Adrenal gland (tissue), 12 donors: ENCODE data around the gene CRACR2A. TPM values are rescaled to one million over a fixed set of nuclear protein-coding genes. Genes with fewer than 3 reads are reported as not detected.

Source experiments
- DNase-seq, 7 donors: peaks; one replicate each; pipeline ENCODE4 v3.0.0-alpha.2; 2019 to 2020
- H3K27ac ChIP-seq, 5 donors: fragments of 200-600 bp; sonication (generic) in 4 of 5; 1 replicate in 3 of 5; 2 replicates in 2 of 5; pipeline versions ENCODE4 v1.5.1 to v1.8.0; 2016 to 2020; ENCODE audit warnings: mild to moderate bottlenecking in 1 of 5
- H3K27me3 ChIP-seq: fragments of 200-600 bp; 2 replicates; pipeline ENCODE4 v1.8.0; 2021
- H3K36me3 ChIP-seq, 2 donors: fragments of 200-600 bp; replicated peaks in 1 of 2; 1 replicate in 1 of 2; 2 replicates in 1 of 2; pipeline versions ENCODE4 v1.5.1 to v1.8.0; 2018 to 2022
- H3K4me1 ChIP-seq, 2 donors: fragments of 200-600 bp; replicated peaks in 1 of 2; 1 replicate in 1 of 2; 2 replicates in 1 of 2; pipeline versions ENCODE4 v1.5.1 to v1.8.0; 2018 to 2021
- H3K4me3 ChIP-seq, 4 donors: fragments of 200-600 bp; sonication (generic) in 3 of 4; one replicate each; pipeline ENCODE4 v1.5.1; 2016 to 2018
- H3K9me3 ChIP-seq, 3 donors: fragments of 200-600 bp; sonication (generic) in 1 of 3; replicated peaks in 1 of 3; 1 replicate in 2 of 3; 2 replicates in 1 of 3; pipeline versions ENCODE4 v1.5.1 to v1.8.0; 2016 to 2021
- CTCF ChIP-seq, 6 experiments: fragments of 450-650 bp in 4 of 6; fragments of 200-600 bp in 2 of 6; sonication (generic) in 1 of 6; IDR thresholded peaks; 1 replicate in 5 of 6; 2 replicates in 1 of 6; pipeline versions ENCODE4 v1.5.1 to v1.8.0; 2016 to 2021; ENCODE audit warnings: antibody characterized with exemption in 6 of 6, mild to moderate bottlenecking in 2 of 6, moderate library complexity in 1 of 6
- POLR2A ChIP-seq, 2 donors: fragments of 450-650 bp; IDR thresholded peaks; one replicate each; pipeline ENCODE4 v1.6.1; 2017; ENCODE audit warnings: antibody characterized with exemption in 2 of 2, mild to moderate bottlenecking in 2 of 2, moderate library complexity in 1 of 2
- WGBS, 4 donors: extraction: QIAGEN DNeasy Blood & Tissue Kit in 2 of 4; methylation state at CpG; one replicate each; pipeline versions ENCODE4 v1.1.5 to v1.1.7; 2013 to 2017; 5-methylcytosine and 5-hydroxymethylcytosine counted together
- intact Hi-C, 2 donors: fragments of 100-400 bp; cut with DNase I; formaldehyde crosslinking; loops; one replicate each; pipeline versions ENCODE4 v1.14.1 to v1.15.0; 2022 to 2023
- polyA plus RNA-seq, 3 donors: library from polyadenylated mRNA; stranded (reverse); fragments of 200-250 nt in 2 of 3; fragments of 350-450 nt in 1 of 3; fragmentation: Illumina TruSeq in 1 of 3; extraction: RNeasy Lipid Tissue Mini Kit (QIAGEN cat#74804) in 1 of 3; gene quantifications; one replicate each; pipeline ENCODE4 v1.2.3, GENCODE V29; 2013 to 2014
- total RNA-seq, 9 donors: library from RNA; depleted of rRNA in 4 of 9; stranded (reverse); fragments of >200 nt in 4 of 9; fragments of 120-200 nt in 1 of 9; fragmentation: NEBNext Ultra II Directional in 1 of 9; extraction: Animal tissue kit (Norgen Biotek cat#: 25700) in 1 of 9; gene quantifications; one replicate each; pipeline versions ENCODE4 v1.1.0 to v1.2.4, GENCODE V29; 2013 to 2023
- donor health status: healthy with polysubstance abuse.
- donor health status: Bipolar disorder and iron deficiency.
- donor health status: DM: yes; HTN: yes; CAD: no.
- donor health status: DM: no; HTN: no; CAD: no.
- donor health status: DM: no; HTN: no; CAD: no.
- donor health status: DM: yes; HTN: yes; CAD: no.

Gene CRACR2A
- total and polyA plus RNA-seq, 12 donors, result 0.50 to 3.5 (median 2.0) TPM

GRCh38 chr12:3727877-3728632, 24.9 kb downstream of the CRACR2A start:
- WGBS, 4 donors, result 63 to 70% (median 64%) methylated on average over 8 of the region's 8 CpGs

GRCh38 chr12:3727354-3727753, 25.6 kb downstream of the CRACR2A start:
- no peaks in the 10 kb centered on the region for H3K36me3 ChIP-seq
- H3K4me1 ChIP-seq, result no peaks in the 10 kb centered on the region
- 81 to 89% (median 86%) methylated on average over 8 of the region's 8 CpGs for WGBS, 4 donors
- no peak overlapping the region for H3K4me3 ChIP-seq
- no peaks in the 10 kb centered on the region for H3K27me3 ChIP-seq
- H3K27ac ChIP-seq, result no peak overlapping the region
- intact Hi-C loops, result no loop called here
- no peak for DNase-seq
- H3K9me3 ChIP-seq, result no peaks in the 10 kb centered on the region
- TF ChIP-seq CTCF (IDR thresholded peaks at IDR 0.05) (no peak), POLR2A (IDR thresholded peaks at IDR 0.05) (no peak)

More at GRCh38 chr12:3727877-3728632, 24.9 kb downstream of the CRACR2A start:
- intact Hi-C loops, result no loop called here
- Histone ChIP-seq H3K27ac (no peak overlapping the region), H3K9me3 (no peaks in the 10 kb centered on the region), H3K4me3 (no peak overlapping the region), H3K4me1 (no peaks in the 10 kb centered on the region), H3K36me3 (no peaks in the 10 kb centered on the region), H3K27me3 (no peaks in the 10 kb centered on the region)
- DNase-seq, result no peak
- TF ChIP-seq CTCF (IDR thresholded peaks at IDR 0.05) (no peak), POLR2A (IDR thresholded peaks at IDR 0.05) (no peak)

GRCh38 chr12:3726456-3726855, 26.5 kb downstream of the CRACR2A start:
- Histone ChIP-seq H3K36me3 (no peaks in the 10 kb centered on the region), H3K27ac (no peak overlapping the region), H3K4me3 (no peak overlapping the region), H3K27me3 (no peaks in the 10 kb centered on the region), H3K9me3 (no peaks in the 10 kb centered on the region), H3K4me1 (no peaks in the 10 kb centered on the region)
- no peak for DNase-seq
- intact Hi-C loops, result no loop called here
- TF ChIP-seq POLR2A (IDR thresholded peaks at IDR 0.05) (no peak), CTCF (IDR thresholded peaks at IDR 0.05) (no peak)
- 68 to 78% (median 71%) methylated on average over 6 of the region's 6 CpGs for WGBS, 4 donors

- Histone ChIP-seq H3K4me3 (no peak overlapping the region), H3K27ac (no peak overlapping the region), H3K4me1 (no peaks in the 10 kb centered on the region), H3K27me3 (no peaks in the 10 kb centered on the region), H3K9me3 (no peaks in the 10 kb centered on the region), H3K36me3 (no peaks in the 10 kb centered on the region)
- TF ChIP-seq POLR2A (IDR thresholded peaks at IDR 0.05) (no peak), CTCF (IDR thresholded peaks at IDR 0.05) (no peak)
- intact Hi-C loops, result no loop called here
- no peak for DNase-seq
- 60 to 73% (median 70%) methylated on average over 6 of the region's 6 CpGs for WGBS, 4 donors
Observed at GRCh38 chr12:3725388-3726115, 27.4 kb downstream of the CRACR2A start.
